Loucy (cell line): ENCODE measurements around the gene CTBP2.

Experiments
- CTCF ChIP-seq: fragments of 200-600 bp; sonication (generic); conservative IDR thresholded peaks from 2 replicates; pipeline ENCODE4 v1.5.1; 2014; ENCODE audit warnings: mild to moderate bottlenecking, antibody characterized with exemption, low read length
- EZH2phosphoT487 ChIP-seq: fragments of 200-600 bp; IDR thresholded peaks from 2 replicates; pipeline ENCODE4 v1.6.1; 2018; ENCODE audit warnings: antibody characterized with exemption, mild to moderate bottlenecking, moderate library complexity, borderline replicate concordance

GRCh38 chr10:124989526-124989925 is 170.8 kb downstream of the CTBP2 start:
- no peak for TF ChIP-seq CTCF
- no peak for TF ChIP-seq EZH2phosphoT487
